ENCODE measurements around the gene VENTX. TPM values are rescaled to one million over a fixed set of nuclear protein-coding genes. Genes with fewer than 3 reads are reported as not detected.

Gene VENTX
- total and polyA plus RNA-seq, 2 of the 4 experiments (the other 2 are of a cell fraction) = not detected

- Histone ChIP-seq H3K9me1 (ENCODE audit: insufficient read depth, low read length) (no peaks in the 10 kb centered on the region), H3K79me1 (ENCODE audit: low read depth in 1 of 2, low read length in 2 of 2) (no peaks in the 10 kb centered on the region), H3K9ac (ENCODE audit: low read depth, low read length) (no peak overlapping the region), H2BK5ac (ENCODE audit: low read depth, low read length, poor library complexity, severe bottlenecking) (no peak overlapping the region), H4K20me1 (ENCODE audit: insufficient read depth, low read length) (no peaks in the 10 kb centered on the region), H2AK5ac (ENCODE audit: low read depth, low read length) (no peak overlapping the region), H2BK15ac (ENCODE audit: low read depth, low read length) (no peak overlapping the region), H2BK20ac (ENCODE audit: low read depth, low read length) (no peak overlapping the region), H3K56ac (ENCODE audit: extremely low read depth, insufficient read depth, low read length) (no peak overlapping the region), H2BK120ac (ENCODE audit: low read depth, low read length) (no peak overlapping the region), H4K91ac (ENCODE audit: insufficient read depth, low read depth, low read length) (no peak overlapping the region), H2AFZ (replicated peaks; ENCODE audit: low read length, poor library complexity) (no peak overlapping the region), H3K4me2 (ENCODE audit: low read depth, low read length) (no peak overlapping the region), H3K36me3 (ENCODE audit: control insufficient read depth, insufficient read depth, low read length) (no peaks in the 10 kb centered on the region), H3K18ac (ENCODE audit: low read depth, low read length) (no peak overlapping the region), H3K4ac (ENCODE audit: low read depth, low read length) (no peak overlapping the region), H3K9me3 (ENCODE audit: control insufficient read depth, insufficient read depth, low read length) (no peaks in the 10 kb centered on the region), H3K27me3 (ENCODE audit: control insufficient read depth, insufficient read depth, low read length) (peaks cover 12% of the 10 kb centered on the region), H4K8ac (ENCODE audit: low read depth in 2 of 2, low read length in 2 of 2) (no peak overlapping the region), H2AK9ac (replicated peaks; ENCODE audit: low read depth, low read length, poor library complexity) (no peak overlapping the region), H3K27ac (ENCODE audit: insufficient read depth, low read length) (no peak overlapping the region), H3K4me1 (ENCODE audit: control insufficient read depth, insufficient read depth, low read length) (peaks cover 3% of the 10 kb centered on the region), H4K5ac (ENCODE audit: low read depth, low read length) (no peak overlapping the region), H3K23ac (ENCODE audit: low read depth, low read length) (no peak overlapping the region), H3K14ac (replicated peaks; ENCODE audit: low read depth, low read length) (no peak overlapping the region), H3K4me3 (ENCODE audit: insufficient read depth, low read depth, low read length) (no peak overlapping the region)
- in situ Hi-C loops (cut with MboI; ENCODE audit: low sequenced_read_pairs) (loop anchor here (25.0 kb wide), 1 partner anchor 591 kb away; no protein-coding TSS in a partner anchor), dilution Hi-C loops (cut with HindIII; ENCODE audit: low sequenced_read_pairs, unreplicated experiment) (no loop called here), intact Hi-C loops (cut with micrococcal nuclease) (no loop called here)
- no TSS peak for BruUV-seq (replicated peaks)
- no peak for ATAC-seq (ENCODE audit: low read depth)
- no peak for TF ChIP-seq RFX5 (IDR thresholded peaks at IDR 0.05; ENCODE audit: low read depth, low read length)
- no peak for TF ChIP-seq RCOR1 (IDR thresholded peaks at IDR 0.05; ENCODE audit: insufficient replicate concordance, low read length)
- no peak for TF ChIP-seq NFE2L2 (IDR thresholded peaks at IDR 0.05; ENCODE audit: low read depth, low read length)
- POLR2A ChIA-PET (ENCODE audit: unreplicated experiment) = no interaction called here
- CTCF ChIA-PET = no interaction called here
- WGBS, 2 experiments (ENCODE audit: extremely low coverage in 2 of 2, insufficient read length in 1 of 2) = 76% methylated on average over 5 of the region's 22 CpGs; no CpG with 5 or more reads in 1 of the 2 experiments
- DNase-seq = no peak
Measured at GRCh38 chr10:133253361-133253955, 15.8 kb downstream of the VENTX start.
